KMS-11 (cell line): ENCODE measurements around the gene MAP2K1.

Experiments
- H2AFZ ChIP-seq: fragments of 200-600 bp; sonication (generic); 2 replicates; pipeline ENCODE4 v1.6.1; 2016; ENCODE audit warnings: antibody characterized with exemption, mixed run types, low read depth
- H3K27ac ChIP-seq: fragments of 200-600 bp; sonication (generic); 2 replicates; pipeline ENCODE4 v1.6.1; 2016; ENCODE audit warnings: mild to moderate bottlenecking, mixed run types
- H3K27me3 ChIP-seq: fragments of 200-600 bp; sonication (generic); 2 replicates; pipeline ENCODE4 v1.6.1; 2017; ENCODE audit warnings: mild to moderate bottlenecking, low read depth, mixed run types, moderate library complexity; ENCODE audit not compliant: insufficient read depth
- H3K36me3 ChIP-seq: fragments of 200-600 bp; sonication (generic); 2 replicates; pipeline ENCODE4 v1.6.1; 2017; ENCODE audit warnings: mild to moderate bottlenecking, mixed run types; ENCODE audit not compliant: insufficient read depth
- H3K4me1 ChIP-seq: fragments of 200-600 bp; sonication (generic); 2 replicates; pipeline ENCODE4 v1.6.1; 2016; ENCODE audit warnings: mild to moderate bottlenecking, low read depth, mixed run types; ENCODE audit not compliant: poor library complexity, severe bottlenecking
- H3K4me2 ChIP-seq: fragments of 200-600 bp; sonication (generic); 2 replicates; pipeline ENCODE4 v1.7.0; 2016; ENCODE audit warnings: mild to moderate bottlenecking, mixed run types
- H3K4me3 ChIP-seq: fragments of 200-600 bp; sonication (generic); IDR thresholded peaks from 2 replicates; pipeline ENCODE4 v1.6.1; 2017; ENCODE audit warnings: low read depth, low read length, mixed read lengths; ENCODE audit not compliant: insufficient read depth
- H3K79me2 ChIP-seq: fragments of 200-600 bp; sonication (generic); 2 replicates; pipeline ENCODE4 v1.6.1; 2016; ENCODE audit warnings: low read depth, mixed run types; ENCODE audit not compliant: insufficient read depth
- H3K9ac ChIP-seq: fragments of 200-600 bp; sonication (generic); 2 replicates; pipeline ENCODE4 v1.6.1; 2016; ENCODE audit warnings: mild to moderate bottlenecking, mixed run types
- H4K20me1 ChIP-seq: fragments of 200-600 bp; sonication (generic); 2 replicates; pipeline ENCODE4 v1.6.1; 2016; ENCODE audit warnings: mild to moderate bottlenecking, mixed run types; ENCODE audit not compliant: insufficient read depth
- TF ChIP-seq, protein P1 (sequence below): fragments of 200-600 bp; sonication (generic); conservative IDR thresholded peaks from 2 replicates; pipeline ENCODE4 v1.6.1; 2017; ENCODE audit warnings: low read depth, mild to moderate bottlenecking, antibody characterized with exemption, low read length, moderate library complexity, mixed read lengths

MAP2K1 gene

DNA sequence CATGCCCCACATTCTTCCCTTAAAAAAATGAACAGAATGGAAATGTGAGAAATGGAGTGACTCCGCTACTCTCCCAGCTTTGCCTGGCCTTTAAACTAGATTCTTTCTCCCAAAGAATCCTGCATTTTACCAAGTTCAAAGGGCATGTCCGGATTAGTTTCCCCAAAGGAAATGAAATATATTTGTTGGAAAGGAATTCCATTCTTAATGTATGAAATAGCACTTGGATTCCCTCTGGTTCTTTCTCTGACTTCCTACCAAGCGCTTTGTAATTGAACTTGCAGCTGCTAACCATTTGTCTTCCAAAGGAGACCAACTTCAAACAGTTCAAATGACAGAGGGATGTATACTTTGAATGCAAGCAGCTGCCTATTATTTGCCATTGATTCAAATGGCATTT, 18.9 kb downstream of the MAP2K1 start:
- H3K27me3 ChIP-seq = no peaks in the 10 kb centered on the region
- H3K36me3 ChIP-seq = no peaks in the 10 kb centered on the region
- H3K27ac ChIP-seq = no peak overlapping the region
- H3K4me3 ChIP-seq = no peak overlapping the region
- no peak overlapping the region for H2AFZ ChIP-seq
- peaks cover 48% of the 10 kb centered on the region; the same call in 1 of the 2 replicates for H3K79me2 ChIP-seq
- H3K9ac ChIP-seq = no peak overlapping the region
- peaks cover 41% of the 10 kb centered on the region for H3K4me1 ChIP-seq
- TF ChIP-seq, protein P1, sequence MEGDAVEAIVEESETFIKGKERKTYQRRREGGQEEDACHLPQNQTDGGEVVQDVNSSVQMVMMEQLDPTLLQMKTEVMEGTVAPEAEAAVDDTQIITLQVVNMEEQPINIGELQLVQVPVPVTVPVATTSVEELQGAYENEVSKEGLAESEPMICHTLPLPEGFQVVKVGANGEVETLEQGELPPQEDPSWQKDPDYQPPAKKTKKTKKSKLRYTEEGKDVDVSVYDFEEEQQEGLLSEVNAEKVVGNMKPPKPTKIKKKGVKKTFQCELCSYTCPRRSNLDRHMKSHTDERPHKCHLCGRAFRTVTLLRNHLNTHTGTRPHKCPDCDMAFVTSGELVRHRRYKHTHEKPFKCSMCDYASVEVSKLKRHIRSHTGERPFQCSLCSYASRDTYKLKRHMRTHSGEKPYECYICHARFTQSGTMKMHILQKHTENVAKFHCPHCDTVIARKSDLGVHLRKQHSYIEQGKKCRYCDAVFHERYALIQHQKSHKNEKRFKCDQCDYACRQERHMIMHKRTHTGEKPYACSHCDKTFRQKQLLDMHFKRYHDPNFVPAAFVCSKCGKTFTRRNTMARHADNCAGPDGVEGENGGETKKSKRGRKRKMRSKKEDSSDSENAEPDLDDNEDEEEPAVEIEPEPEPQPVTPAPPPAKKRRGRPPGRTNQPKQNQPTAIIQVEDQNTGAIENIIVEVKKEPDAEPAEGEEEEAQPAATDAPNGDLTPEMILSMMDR = no peak
- H3K4me2 ChIP-seq = no peak overlapping the region
- H4K20me1 ChIP-seq = peaks cover 3% of the 10 kb centered on the region; the same call in 1 of the 2 replicates

DNA sequence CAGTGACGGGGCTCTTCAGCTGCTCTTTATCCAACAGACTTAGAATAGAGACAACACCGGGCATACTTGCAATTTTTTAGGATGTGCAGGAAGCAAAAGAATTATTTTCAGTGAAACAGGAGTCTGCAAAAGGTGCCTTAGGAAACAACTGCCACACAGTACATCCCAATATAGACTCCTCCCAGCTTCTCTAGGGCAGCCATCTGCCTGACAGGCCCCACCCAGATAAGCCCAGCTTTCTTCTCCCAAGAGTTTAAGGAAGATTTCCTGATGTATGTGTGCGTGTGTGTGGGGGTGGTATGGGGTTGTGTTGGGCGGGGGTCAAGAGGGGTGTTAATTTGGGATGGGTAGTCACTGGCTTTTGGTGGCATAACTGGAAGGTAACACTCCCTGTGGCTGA, 21.5 kb downstream of the MAP2K1 start:
- Histone ChIP-seq H4K20me1 (no peaks in the 10 kb centered on the region; the same call in 1 of the 2 replicates), H3K27ac (no peak overlapping the region), H3K4me2 (no peak overlapping the region), H2AFZ (no peak overlapping the region), H3K79me2 (peaks cover 35% of the 10 kb centered on the region; the same call in 1 of the 2 replicates), H3K9ac (no peak overlapping the region), H3K4me1 (peaks cover 30% of the 10 kb centered on the region), H3K4me3 (no peak overlapping the region), H3K27me3 (no peaks in the 10 kb centered on the region), H3K36me3 (no peaks in the 10 kb centered on the region)
- TF ChIP-seq, protein P1 = no peak

DNA sequence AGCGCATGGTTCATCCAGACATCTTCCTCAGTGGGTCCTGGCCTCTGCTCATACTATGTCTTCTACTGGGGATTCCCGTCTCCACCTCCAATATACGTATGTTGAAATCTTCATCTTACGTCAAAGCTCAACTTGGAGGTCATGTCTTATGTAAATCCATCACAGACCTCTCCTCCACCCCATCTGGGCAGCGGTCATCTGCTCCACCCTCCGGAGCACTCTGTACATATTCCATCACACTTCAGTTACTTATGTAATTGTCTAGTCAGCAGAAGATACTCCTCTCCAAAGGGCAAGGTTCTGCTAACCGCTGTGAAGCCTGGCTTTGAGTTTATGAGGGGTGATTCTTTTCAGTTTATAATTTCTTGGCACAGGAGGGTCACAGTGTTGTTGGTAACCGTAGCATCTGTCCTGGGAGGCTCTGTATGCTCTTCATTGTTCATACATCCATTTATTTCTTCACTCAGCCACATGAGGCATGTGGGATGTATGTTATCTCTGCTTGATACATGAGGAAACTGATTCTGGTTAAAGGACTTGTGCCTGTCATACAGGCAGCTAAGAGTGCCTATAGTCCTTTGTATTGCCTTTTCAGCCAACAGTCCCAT, 22.1 kb downstream of the MAP2K1 start:
- Histone ChIP-seq H3K79me2 (peaks cover 30% of the 10 kb centered on the region; the same call in 1 of the 2 replicates), H3K27me3 (no peaks in the 10 kb centered on the region), H3K36me3 (no peaks in the 10 kb centered on the region), H3K4me1 (peaks cover 26% of the 10 kb centered on the region), H3K4me3 (no peak overlapping the region), H4K20me1 (no peaks in the 10 kb centered on the region; the same call in 1 of the 2 replicates), H3K9ac (no peak overlapping the region), H3K27ac (no peak overlapping the region), H3K4me2 (no peak overlapping the region; the same call in 1 of the 2 replicates), H2AFZ (no peak overlapping the region)
- TF ChIP-seq, protein P1 = no peak

DNA sequence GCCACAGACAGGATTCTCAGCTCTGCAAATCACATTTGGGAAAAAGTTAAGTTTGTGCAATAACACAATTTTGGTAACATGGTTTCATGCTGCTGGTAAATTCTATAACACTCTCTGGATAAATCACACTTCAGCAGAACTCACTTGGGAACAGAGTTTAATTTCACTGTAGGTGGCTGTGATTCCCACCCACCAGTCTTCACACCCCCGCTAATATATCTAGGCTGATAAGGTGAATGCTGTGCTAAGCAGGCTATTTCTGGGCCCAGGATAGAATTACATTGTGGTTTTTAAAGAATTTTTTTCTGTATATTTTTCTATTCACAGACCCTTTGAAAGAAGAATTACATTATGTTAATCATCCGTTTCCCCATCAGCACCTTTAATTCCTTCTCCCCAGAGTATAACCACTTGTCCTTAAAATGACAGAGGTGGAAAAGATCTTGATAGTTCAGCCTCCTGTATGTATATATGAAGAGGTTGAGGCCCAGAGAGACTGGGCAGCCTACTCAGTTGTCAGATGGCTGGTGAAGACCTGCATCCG, 22.9 kb downstream of the MAP2K1 start:
- no peak overlapping the region for H3K9ac ChIP-seq
- no peak overlapping the region; the same call in 1 of the 2 replicates for H3K4me2 ChIP-seq
- no peaks in the 10 kb centered on the region for H3K36me3 ChIP-seq
- no peak overlapping the region for H3K27ac ChIP-seq
- H3K27me3 ChIP-seq = no peaks in the 10 kb centered on the region
- TF ChIP-seq, protein P1 = no peak
- peaks cover 22% of the 10 kb centered on the region; the same call in 1 of the 2 replicates for H3K79me2 ChIP-seq
- H2AFZ ChIP-seq = no peak overlapping the region
- H4K20me1 ChIP-seq = no peaks in the 10 kb centered on the region; the same call in 1 of the 2 replicates
- H3K4me3 ChIP-seq = no peak overlapping the region
- peaks cover 26% of the 10 kb centered on the region for H3K4me1 ChIP-seq
